Stimulated activated CD8-positive, alpha-beta memory T cell treated with anti-CD3 and anti-CD28 coated beads, Interleukin-12 subunit alpha, Interleukin-12 subunit beta, amount 100 ng/mL, for 4 hours (primary cell): ENCODE measurements around the gene SH3PXD2A.

Experiments used
- DNase-seq: peaks from one replicate; pipeline ENCODE4 v3.0.0-alpha.2; 2020; ENCODE audit warnings: low read depth

The SH3PXD2A gene

GRCh38 chr10:103559776-103560175 lies 295.6 kb downstream of the SH3PXD2A start:
- no peak for DNase-seq

DNA sequence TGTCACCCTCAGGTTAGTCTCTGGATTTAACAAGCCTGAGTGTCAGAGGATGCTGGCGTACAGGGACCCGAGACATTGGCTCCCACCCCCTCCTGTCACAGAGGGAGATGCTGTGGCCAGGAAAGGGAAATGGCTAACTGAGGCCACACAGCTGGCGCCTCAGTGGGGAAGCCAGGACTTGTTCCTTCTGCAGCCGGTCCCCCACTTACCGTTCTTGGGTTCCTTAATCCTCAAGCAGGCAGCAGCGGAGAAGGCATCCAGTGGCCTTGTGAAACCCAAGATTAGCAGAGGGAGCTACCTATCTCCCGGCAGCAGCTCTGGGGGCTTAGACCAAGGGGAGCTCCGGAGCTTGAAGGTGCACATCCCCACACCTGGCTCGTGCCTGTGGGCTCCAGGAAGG lies 296.5 kb downstream of the SH3PXD2A start:
- DNase-seq, result no peak

DNA sequence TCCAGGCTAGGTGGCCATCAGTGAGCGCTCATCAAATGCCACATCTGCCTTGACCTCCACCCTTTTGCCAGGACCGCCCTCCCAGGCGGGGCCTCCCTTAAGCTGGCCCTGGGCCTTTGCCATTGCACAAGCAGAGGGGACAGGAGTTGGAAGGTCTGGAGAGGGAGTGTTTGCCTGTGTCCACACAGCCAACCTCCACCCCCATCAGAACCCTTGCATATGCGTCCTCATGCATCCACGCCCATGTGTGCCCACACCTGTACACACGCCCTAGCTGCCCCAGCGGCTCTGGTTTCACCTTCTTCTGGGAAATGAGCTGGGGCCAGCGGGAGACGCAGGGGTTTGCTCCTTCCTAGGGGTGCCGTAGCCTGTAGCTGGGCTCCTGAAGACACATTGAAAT lies 297.9 kb downstream of the SH3PXD2A start:
- DNase-seq, result no peak

DNA sequence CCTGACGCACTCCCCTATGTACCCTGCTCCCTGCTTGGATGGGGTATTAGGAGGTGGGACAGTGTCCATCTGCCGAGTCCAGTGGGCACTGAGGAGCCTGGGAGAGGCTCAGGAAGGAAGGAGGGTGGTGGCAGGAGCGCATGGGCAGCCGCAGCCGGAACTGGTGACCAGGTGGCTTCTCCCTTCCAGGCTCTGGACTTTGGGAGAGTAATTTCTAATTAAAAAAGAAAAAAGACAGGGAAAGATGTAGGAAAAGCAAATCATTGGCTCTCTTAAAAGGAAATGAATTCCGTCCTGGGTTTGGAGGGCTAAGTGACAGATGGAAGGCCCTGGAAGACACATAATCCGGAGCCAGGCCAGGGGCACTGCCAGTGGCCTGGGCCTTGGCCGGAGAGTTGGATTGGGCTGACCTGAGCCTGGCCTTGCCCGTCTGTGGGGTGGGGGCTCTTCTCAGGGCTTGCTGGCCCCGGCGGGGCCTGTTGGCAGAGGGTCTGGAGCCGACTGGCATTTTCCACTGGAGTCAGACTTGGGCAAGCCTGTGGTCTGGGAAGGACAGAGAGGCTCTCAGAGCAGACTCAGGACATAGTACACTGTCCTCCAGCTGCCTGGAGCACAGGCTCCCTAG lies 298.9 kb downstream of the SH3PXD2A start:
- no peak for DNase-seq

DNA sequence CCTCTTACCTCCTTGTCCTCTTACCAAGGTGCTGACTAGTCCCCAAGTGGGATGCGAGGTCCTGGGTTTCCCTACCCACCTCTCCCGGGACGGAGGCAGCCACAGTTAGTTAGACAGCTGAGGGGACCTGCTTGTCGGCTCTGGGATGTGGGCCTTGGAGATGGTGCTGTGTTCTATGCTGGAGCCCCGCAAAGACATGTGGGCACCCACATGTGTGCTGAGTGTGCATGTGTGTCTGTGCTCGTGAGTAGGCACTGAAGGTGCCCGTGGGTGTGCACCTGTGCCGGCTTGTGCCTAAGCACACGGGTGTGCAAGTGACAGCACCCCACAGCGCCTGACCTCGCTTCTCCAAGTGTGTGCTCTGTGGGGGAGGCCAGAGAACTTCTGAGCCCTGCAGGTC lies 299.7 kb downstream of the SH3PXD2A start:
- no peak for DNase-seq

DNA sequence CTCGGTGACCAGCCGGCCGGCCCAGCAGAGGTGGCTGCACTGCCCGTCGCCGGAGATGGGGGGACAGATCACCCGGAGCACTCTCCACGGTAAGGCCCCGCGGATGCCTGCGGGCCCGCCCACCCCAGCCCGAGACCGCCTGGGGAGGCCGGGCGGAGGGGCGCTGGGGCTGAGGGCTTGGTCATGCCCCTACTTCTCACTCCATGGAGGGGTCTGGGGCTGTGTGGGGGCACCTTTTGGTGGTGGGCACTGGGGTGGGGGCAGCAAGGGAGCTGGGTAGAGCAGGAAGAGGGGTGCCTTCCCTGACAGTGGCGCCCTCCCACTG lies 300.1 kb downstream of the SH3PXD2A start:
- DNase-seq, result no peak

DNA sequence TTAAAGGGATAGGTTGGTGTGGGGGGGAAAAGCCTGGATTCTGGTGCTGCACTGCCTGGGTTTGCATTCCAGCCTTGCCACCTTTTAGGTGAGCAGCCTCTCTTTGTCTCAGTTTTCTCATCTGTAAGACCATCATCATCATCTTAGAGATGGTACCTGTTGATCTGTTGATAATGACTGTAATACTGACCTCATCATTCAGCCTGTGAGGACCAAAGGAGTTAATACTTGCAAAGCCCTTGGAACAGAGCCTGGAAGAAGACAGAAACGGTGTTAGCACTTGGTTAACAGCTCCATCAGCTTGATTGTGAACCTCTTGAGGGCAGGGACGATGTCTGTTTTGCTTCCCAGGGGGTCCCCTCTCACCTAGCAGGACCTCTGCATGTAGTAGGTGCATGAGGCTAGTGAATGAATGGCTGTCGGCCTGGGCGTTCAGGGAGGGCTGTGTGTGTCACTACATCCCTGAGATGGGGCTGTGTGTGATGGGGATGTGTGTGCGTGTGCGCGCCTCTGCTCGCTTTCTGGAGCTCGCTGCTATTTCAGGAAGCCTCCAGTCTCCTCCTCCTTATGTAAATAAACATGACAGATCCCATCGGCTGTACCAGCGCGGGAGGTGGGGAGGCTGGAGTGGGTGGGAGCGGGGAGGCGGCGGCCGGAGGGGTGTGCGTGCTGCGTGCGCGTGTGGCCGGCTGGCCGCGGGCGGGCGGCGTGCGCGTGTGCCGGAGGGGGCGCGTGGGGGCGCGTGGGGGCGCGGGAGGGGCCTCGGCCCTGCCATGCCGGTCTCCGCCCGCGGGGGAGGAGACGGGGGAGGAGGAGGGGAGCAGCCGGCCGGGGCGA lies 300.7 kb downstream of the SH3PXD2A start:
- no peak for DNase-seq

- no peak for DNase-seq
These were observed 301.5 kb downstream of the SH3PXD2A start for GRCh38 chr10:103553743-103554487.

GRCh38 chr10:103552856-103553742 lies 302.3 kb downstream of the SH3PXD2A start:
- no peak for DNase-seq

DNA sequence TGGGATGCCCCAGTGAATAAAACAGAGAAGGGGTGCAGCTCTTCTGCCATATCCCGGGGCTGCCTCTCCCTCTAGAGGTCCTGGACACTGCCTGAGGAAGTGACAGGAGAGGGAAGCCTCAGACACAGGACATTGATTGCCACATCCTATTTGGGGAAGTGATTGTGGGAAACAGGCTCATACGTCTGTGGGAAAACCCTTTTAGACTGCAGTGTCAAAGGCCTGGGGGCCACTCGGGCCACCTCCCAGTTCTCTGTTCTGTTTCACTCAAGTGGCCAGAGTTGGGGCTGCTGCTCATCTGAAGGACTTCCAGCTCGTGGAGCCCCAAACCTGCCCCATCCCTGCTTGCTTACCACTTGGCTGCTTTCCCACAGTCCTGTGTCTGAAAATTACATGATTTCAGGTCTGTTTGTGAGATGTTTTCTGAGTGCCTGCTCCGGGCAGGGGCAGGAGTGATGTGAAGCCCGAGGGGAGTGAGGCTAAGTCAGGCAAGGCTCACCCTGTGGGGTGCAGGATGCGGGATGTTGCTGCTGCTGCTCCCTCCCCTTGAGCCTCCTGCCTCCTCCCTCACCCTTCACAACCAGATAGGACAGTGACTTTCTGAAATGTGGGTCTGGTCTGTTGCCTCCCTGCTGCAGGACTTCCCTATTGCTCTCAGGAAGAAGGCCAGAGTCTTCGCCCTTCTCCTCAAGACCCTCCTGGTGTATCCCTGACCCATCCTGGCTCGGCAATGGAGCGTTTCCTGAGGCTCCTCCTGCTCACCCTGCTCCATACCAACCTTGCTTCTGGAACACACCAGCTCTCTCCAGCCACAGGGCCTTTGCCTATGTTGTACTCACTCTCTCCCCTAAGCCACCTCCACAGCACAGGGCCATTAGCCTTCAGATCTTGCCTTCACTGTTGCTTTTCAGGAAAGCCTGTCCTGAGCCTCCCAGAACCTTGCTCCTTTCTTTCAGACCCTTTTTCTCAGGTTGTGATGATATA lies 303.5 kb downstream of the SH3PXD2A start:
- DNase-seq, result no peak

DNA sequence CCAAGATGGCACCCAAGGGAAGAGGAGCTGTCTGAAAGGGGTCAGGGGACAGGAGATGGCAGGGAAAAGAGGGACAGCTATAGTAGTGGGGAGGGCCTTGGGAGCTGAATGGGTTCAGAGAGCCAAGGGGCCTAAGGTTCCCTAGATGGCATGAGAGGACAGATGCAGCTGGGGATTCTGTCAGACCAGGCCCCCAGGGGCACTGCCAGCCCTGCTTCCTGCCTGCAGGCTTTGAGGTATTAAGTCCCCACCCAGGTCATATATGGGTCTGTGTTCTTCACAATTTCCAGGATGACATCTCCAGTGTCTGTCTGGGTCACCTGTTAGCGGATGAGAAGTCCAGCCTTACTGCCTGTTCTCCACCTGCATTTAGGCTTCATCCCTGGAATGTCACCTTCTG lies 305.1 kb downstream of the SH3PXD2A start:
- DNase-seq, result no peak

- no peak for DNase-seq
These were observed 306.1 kb downstream of the SH3PXD2A start for GRCh38 chr10:103549349-103549685.

DNA sequence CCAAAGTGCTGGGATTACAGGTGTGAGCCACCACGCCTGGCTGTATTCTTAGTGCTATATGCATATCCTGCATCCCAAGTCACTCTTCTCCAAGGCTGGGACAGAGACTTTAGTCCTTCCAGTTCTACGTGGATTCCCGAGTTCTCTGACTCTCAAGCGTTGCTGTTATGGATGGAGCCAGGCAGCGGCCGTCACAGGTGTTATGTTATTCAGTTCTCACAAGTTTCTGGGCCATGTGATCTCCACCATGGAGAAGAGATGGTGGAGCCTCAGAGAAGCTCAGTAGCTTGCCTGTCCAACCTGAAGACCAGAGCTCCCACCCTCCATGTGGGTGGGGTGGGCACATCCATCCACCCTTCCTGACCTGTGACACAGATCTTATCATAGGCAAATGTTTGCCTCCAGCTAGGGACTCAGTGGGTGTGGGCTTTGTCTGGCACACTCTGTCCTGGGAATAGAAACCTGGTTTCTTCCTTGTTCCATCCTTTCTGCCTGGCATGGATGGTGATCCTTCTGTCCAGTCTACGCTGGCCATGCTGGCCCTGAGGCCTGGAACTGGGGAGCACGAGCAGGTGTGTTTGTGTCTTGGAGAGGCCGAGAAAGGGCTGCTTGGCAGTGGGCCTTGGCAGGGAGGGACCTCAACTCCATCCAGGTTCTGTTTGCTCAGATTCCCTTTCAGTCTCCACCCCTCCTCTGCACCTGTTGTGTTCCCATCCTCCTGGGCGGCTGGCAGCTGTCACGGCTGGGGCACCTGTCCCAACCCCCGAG lies 306.6 kb downstream of the SH3PXD2A start:
- DNase-seq, result no peak

DNA sequence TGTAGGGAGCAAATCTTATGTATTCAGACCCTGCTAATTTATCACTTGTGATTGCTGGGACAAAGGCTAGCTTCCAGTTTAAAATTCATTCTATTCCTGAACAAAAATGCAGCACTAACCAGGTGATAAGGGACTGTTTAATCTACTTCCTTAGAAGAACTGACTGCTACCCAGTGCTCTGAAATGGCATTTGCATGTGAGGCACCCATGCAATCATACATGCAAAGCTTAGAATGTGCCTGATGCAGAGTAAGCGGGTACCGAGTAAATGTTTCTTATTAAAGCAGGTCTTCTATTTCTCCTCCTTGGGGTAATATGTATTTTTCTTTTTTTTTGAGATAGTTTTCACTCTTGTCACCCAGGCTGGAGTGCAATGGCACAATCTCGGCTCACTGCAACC lies 307.4 kb downstream of the SH3PXD2A start:
- no peak for DNase-seq

DNA sequence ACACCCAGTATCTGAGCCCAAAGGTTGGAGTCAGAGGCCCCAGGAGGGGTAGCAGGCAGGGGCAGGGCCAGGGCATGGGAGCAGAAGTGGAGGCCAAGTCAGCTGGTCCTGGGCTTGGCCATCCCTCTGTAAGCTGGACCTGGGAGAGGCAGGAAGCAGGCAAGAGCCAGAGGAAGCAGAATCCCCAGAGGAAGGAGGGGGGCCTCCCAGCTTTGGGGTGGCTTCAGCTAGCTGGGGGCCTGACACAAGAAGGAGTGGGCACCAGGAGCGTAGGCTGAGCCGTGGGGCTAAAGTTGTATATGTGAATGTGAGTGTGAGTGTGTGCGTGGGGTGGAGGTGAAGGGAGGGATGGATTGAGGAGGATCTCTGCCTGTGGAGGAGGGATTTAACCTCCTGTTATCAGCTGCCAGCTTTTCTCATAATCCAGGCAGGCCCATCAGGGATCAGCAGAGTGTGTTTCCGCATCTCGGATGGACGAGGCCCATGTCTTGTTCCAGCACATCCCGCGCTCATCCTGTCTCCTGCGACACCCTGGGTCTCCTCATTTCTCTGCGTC lies 307.9 kb downstream of the SH3PXD2A start:
- DNase-seq, result no peak

DNA sequence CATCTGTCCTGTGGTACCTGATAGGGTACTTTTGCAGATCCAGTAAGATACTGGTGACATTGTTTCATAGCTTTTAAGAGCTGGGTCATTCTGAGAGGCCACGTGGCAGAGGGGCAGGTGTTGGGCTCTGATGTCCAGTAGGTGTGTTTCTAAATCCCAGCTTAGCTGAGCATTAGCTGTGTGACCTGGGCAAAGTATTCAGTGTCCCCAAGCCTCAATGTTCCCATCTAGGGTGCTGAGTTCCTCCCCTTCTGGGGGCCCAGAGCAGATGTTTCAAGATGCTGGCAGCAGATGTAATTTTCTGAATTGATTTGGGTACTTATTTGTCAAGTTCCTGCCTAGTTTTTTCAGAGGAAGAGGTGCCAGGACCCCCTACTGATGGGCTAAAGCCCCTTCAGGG lies 309.0 kb downstream of the SH3PXD2A start:
- no peak for DNase-seq

GRCh38 chr10:103545771-103546281 lies 309.6 kb downstream of the SH3PXD2A start:
- no peak for DNase-seq

DNA sequence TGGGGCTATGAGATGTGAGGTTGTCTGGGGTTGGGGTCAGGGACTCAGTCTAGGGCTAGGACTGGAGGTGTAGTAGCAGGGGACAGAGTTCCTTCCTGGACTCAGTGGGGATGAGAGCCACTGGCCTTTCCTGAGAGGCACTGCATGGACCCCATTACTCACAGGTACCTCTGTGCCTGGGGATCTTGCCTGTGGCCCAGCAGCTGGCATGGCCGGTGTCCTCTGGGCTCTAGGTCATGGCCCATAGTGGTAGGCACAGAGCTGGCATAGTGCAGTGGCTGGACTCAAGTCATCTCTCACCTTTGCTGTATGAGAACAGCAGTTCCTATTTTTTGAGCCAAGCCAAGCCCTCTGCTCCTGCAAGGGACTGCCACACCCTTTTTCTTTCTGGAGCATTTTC lies 310.0 kb downstream of the SH3PXD2A start:
- DNase-seq, result no peak

- DNase-seq, result no peak
These were observed 310.6 kb downstream of the SH3PXD2A start for GRCh38 chr10:103544657-103545310.
